Central memory CD8-positive, alpha-beta T cell (primary cell): ENCODE results near the gene DCTD.
A peak's percentile ranks its signal among the peaks of the same experiment; 100 is the strongest.

ENCODE experiments used
- ATAC-seq: fragments of 150-1000 bp; cut with Tn5 transposase; replicated peaks from 2 replicates; pipeline ENCODE4 v1.10.0; 2022; ENCODE audit warnings: mild to moderate bottlenecking, moderate FRiP score, moderate number of reproducible peaks; ENCODE audit not compliant: poor library complexity, severe bottlenecking; ENCODE audit errors: extremely low read depth
- DNase-seq, 2 donors: peaks; one replicate each; pipeline ENCODE4 v3.0.0; 2021; ENCODE audit warnings: low spot score in 2 of 2
- H3K27ac Mint-ChIP-seq: one replicate; pipeline ENCODE4 v1.8.0; 2022; ENCODE audit warnings: low read depth, mild to moderate bottlenecking, moderate library complexity, mixed read lengths
- H3K27me3 Mint-ChIP-seq: one replicate; pipeline ENCODE4 v1.8.0; 2022; ENCODE audit warnings: mixed read lengths
- H3K36me3 Mint-ChIP-seq: one replicate; pipeline ENCODE4 v1.8.0; 2022; ENCODE audit warnings: mild to moderate bottlenecking, moderate library complexity, mixed read lengths; ENCODE audit not compliant: insufficient read depth
- H3K4me1 Mint-ChIP-seq: one replicate; pipeline ENCODE4 v1.8.0; 2022; ENCODE audit warnings: mixed read lengths
- H3K4me3 Mint-ChIP-seq: one replicate; pipeline ENCODE4 v1.8.0; 2022; ENCODE audit warnings: mild to moderate bottlenecking, moderate library complexity, mixed read lengths
- H3K9me3 Mint-ChIP-seq: one replicate; pipeline ENCODE4 v1.8.0; 2022; ENCODE audit warnings: mixed read lengths

DCTD gene

DNA sequence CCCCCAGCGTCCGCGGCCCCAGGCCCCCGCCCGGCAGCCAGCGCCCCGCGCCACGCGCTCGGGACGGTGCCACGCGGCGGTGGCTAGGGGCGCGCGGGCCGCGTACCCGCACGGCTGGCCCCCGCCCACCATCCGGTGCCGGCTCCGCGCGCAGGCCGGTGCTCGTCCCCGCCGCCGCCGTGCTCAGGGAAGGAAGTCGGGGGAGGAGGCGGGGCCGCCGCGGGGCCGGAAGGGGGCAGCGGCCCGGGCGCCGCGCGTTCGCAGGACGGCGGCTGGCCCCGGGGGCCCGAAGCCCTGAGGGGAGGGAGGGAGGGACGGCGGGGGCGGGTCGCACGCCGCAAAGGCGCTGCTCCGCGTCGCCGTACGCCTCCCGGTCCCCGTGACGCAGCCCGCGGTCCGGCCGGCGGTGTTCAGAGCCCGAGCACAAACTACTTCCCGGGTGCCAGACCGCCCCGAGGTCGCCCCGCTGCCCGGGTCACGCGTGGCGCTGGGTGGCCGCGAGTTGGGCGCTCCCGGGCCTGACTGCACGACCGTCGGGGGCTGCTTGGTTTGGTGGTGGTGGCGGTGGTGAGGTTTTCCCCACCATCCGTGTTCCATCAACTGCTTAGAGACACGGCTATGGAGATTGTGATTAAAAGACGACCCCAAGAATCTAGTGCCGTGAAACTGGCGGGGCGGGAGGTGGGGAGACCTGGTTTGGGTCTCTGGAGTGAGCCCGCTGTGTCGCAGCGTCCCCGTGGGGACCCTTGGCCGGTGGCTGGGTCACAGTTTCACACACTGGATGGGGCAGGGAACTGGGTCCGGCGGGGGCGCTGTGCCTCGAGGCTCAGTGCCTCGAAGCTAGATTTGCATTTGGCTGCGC is at the start of gene DCTD:
Gene DCTD (minus strand): TSS at position 205 of the 862 bp plus-strand sequence. CDS start 1,818 bp downstream, outside the sequence.
- no peaks in the 10 kb centered on the region for H3K27me3 Mint-ChIP-seq
- peaks cover 20% of the 10 kb centered on the region for H3K36me3 Mint-ChIP-seq
- peak within 1 kb of the TSS; percentile 92 for H3K27ac Mint-ChIP-seq
- DNase-seq = peak; percentile 48 to 55
- H3K4me1 Mint-ChIP-seq = peaks cover 47% of the 10 kb centered on the region
- no peaks in the 10 kb centered on the region for H3K9me3 Mint-ChIP-seq
- peak; percentile 77 for ATAC-seq
- H3K4me3 Mint-ChIP-seq = peak within 1 kb of the TSS; percentile 75

DNA sequence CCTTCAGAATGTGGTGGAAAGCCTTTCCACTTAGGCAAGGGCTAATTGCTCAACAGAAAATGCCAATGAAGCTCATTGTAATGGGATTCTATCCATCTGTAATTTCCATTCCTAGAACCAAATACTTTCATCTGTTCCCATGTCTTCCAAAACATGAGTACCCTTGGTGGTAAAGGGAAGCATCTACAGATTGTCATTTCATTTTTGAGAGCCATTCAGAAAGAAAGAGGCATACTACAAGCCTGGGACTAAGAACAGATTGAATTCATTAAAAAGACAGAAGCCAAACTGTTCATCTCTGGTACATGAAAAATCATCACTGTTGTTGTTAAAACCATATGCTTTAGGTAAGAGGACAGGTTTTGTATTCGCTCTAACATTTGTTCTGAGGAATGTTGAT is 43.6 kb upstream of the DCTD start:
- no peak for DNase-seq
- H3K27me3 Mint-ChIP-seq = peaks cover 45% of the 10 kb centered on the region
- H3K36me3 Mint-ChIP-seq = no peaks in the 10 kb centered on the region
- H3K27ac Mint-ChIP-seq = no peak overlapping the region
- no peak overlapping the region for H3K4me3 Mint-ChIP-seq
- no peaks in the 10 kb centered on the region for H3K4me1 Mint-ChIP-seq
- ATAC-seq = no peak
- peaks cover 6% of the 10 kb centered on the region for H3K9me3 Mint-ChIP-seq

DNA sequence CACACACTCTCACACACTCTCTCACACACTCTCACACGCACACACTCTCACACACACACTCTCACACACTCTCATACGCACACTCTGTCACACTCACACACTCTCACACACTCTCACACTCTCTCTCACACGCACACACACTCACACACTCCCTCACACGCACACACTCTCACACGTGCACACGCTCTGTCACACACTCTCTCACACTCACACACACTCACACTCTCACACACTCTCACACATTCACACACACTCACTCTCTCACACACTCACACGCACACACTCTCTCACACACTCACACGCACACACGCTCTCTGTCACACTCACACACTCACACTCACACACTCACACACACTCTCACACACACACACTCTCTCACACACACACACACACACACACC is 43.0 kb upstream of the DCTD start:
- DNase-seq (no peak), ATAC-seq (no peak)
- H3K4me1 Mint-ChIP-seq = no peaks in the 10 kb centered on the region
- peaks cover 40% of the 10 kb centered on the region for H3K27me3 Mint-ChIP-seq
- H3K36me3 Mint-ChIP-seq = no peaks in the 10 kb centered on the region
- H3K9me3 Mint-ChIP-seq = peaks cover 6% of the 10 kb centered on the region
- no peak overlapping the region for H3K4me3 Mint-ChIP-seq
- H3K27ac Mint-ChIP-seq = no peak overlapping the region

DNA sequence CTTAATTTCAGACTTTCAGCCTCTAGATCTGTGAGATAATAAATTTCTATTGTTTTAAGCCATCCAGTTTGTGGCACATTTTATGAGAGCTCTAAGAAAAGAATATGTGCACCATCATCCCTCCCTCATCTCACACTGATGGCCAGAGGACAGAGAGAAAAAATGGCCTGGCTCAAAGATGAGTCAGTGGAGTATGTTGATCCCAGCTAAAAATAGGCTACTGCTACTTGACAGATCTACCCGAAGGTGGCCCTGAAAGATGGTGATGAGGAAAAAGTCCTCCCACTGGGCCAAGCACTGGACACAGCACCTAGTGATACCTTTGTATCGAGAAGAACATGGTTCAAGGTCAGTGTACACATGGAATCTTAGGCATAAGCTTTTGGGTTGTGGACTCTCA is 38.2 kb upstream of the DCTD start:
- Mint-ChIP-seq H3K27me3 (peaks cover 21% of the 10 kb centered on the region), H3K4me3 (no peak overlapping the region), H3K9me3 (peaks cover 6% of the 10 kb centered on the region), H3K4me1 (no peaks in the 10 kb centered on the region), H3K36me3 (no peaks in the 10 kb centered on the region), H3K27ac (no peak overlapping the region)
- no peak for ATAC-seq
- DNase-seq = no peak

DNA sequence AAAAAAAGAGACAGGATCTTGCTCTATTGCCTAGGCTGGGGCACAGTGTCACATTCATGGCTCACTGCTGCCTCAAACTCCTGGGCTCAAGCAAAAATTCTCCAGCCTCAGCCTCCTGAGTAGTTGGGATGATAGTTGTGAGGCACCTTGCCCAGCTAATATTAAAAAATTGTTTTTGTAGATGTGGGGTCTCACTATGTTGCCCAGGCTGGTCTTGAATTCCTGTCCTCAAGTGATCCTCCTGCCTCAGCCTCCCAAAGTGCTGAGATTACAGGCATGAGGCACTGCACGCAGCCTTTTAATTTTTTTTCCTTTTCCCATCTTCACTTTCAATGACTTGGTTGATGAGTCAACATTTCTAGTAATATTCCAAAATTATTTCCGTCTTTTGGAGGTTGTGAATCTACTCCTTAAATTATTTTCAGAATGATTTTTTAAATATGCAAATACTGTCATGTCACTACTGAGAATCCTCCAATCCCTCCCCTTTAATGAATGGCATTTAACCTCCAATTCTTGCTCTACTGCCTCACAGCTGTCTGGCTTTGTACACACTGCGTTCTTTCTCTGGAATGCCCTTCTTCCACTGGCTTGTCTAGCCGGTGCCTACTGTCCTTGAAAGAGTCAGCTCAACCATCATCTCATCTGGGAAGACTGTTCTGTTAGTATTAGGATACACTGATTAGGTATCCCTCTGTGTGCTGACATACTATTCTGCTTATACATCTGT is 27.5 kb upstream of the DCTD start:
- no peaks in the 10 kb centered on the region for H3K36me3 Mint-ChIP-seq
- peaks cover 58% of the 10 kb centered on the region for H3K27me3 Mint-ChIP-seq
- no peak overlapping the region for H3K27ac Mint-ChIP-seq
- no peaks in the 10 kb centered on the region for H3K4me1 Mint-ChIP-seq
- DNase-seq = no peak
- H3K4me3 Mint-ChIP-seq = no peak overlapping the region
- H3K9me3 Mint-ChIP-seq = no peaks in the 10 kb centered on the region
- ATAC-seq = no peak

DNA sequence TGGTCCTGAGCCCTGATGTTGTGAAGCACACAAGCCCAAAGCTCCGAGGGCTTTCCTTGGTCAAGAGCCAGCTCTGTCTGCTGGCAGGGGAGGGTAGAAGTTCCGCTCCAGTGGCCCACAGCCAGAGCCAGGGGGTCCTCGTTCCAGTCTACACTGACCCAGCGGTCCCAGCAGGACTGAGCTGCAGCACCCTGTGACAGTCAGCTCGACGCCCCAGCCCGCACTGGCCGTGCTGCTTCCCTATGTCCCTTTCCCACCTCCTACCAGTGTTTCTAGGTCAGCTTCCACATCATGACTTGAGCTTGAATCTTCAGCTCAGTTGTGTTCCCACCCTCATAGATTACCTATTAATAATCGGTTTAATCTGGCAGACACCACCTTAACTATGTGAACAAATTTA is 22.5 kb upstream of the DCTD start:
- no peaks in the 10 kb centered on the region for H3K36me3 Mint-ChIP-seq
- no peaks in the 10 kb centered on the region for H3K4me1 Mint-ChIP-seq
- ATAC-seq (no peak), DNase-seq (no peak)
- H3K27ac Mint-ChIP-seq = no peak overlapping the region
- H3K4me3 Mint-ChIP-seq = no peak overlapping the region
- H3K9me3 Mint-ChIP-seq = no peaks in the 10 kb centered on the region
- H3K27me3 Mint-ChIP-seq = peaks cover 29% of the 10 kb centered on the region

DNA sequence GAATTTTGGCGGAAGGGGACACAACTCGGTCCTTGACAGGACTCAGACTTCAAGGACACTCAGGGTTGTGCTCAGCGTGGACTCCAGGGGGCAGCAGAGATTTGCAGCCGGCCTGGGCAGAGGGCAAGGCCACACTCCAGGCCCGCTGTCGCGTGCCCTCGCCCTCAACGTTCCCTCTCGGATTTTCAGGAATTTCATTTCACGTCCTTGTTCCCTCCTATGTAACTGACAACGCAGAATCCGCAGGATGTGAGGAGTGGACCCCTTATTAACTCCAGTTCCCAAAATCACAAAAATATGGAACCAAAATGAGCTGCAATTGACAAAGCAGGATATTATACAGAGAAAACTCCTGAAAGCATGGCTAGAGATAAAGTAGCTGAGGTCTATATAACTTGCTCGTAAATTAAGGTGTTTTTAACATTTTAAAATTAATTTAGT is 21.0 kb upstream of the DCTD start:
- Mint-ChIP-seq H3K36me3 (no peaks in the 10 kb centered on the region), H3K27me3 (peaks cover 28% of the 10 kb centered on the region), H3K4me3 (no peak overlapping the region), H3K27ac (no peak overlapping the region), H3K9me3 (no peaks in the 10 kb centered on the region), H3K4me1 (no peaks in the 10 kb centered on the region)
- DNase-seq (peak; percentile 27 to 47), ATAC-seq (peak; percentile 77)

DNA sequence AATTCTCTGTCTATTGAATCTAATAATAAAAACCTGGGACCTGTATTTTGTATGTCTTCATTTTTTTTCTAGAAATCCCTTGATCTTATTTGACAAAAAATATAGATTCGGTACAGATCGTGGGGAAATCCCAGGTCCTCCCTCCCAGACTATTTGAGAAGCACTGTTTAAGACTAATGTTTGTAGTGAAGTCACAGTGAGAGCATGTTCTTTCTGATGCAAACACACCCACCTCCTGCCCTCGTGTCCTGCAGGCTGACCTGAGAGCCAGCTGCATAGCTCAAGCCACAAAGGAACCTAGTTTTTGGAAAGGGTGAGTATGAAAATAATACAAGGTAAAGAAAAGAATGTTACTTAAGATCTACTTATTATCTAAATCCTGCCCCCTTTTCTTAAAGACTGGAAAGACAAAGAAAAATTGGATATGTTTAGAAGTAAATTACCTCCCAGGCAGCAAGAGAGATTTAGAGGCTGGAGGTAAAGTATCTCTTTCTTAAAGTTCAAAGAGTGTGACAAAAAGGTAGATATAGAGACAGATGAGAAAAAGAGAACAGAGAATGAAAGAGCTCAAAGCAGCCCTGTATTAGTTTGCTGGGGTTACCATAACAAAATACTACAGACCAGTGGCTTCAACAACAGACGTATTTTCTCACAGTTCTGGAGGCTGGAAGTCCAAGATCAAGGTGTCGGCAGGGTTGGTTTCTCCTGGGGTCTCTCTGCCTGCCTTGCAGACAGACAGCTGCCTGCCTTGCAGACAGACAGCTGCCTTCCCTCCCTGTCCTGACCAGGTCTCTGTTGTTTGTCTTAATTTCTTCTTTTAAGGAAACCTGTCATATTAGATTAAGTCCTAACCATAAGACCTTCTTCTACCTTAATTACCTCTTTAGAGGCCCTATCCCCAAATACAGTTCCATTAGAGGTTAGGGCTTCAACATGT is 20.4 kb upstream of the DCTD start:
- no peaks in the 10 kb centered on the region for H3K36me3 Mint-ChIP-seq
- no peak overlapping the region for H3K4me3 Mint-ChIP-seq
- no peak for ATAC-seq
- no peaks in the 10 kb centered on the region for H3K9me3 Mint-ChIP-seq
- no peaks in the 10 kb centered on the region for H3K4me1 Mint-ChIP-seq
- peaks cover 26% of the 10 kb centered on the region for H3K27me3 Mint-ChIP-seq
- DNase-seq = no peak
- H3K27ac Mint-ChIP-seq = no peak overlapping the region

DNA sequence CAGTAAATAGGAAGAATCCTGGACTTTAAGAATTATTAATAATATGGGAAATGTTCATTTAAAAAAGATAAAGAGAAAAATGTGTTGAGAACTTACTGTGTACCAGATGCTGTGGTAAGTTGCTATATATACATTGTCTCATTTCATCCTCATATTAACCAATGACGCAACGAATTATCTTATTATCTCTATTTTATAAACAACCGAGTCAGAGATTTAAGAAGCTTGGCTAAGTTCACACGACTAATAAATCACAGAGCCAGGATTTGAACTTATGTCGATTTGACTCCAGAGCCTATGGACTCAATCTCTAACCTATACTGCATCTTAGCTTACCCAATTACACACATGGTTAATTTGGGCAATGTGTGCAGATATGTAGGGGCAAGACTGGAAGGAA is 15.5 kb upstream of the DCTD start:
- H3K27ac Mint-ChIP-seq = no peak overlapping the region
- H3K4me3 Mint-ChIP-seq = no peak overlapping the region
- no peaks in the 10 kb centered on the region for H3K9me3 Mint-ChIP-seq
- DNase-seq (no peak), ATAC-seq (no peak)
- H3K27me3 Mint-ChIP-seq = peaks cover 19% of the 10 kb centered on the region
- no peaks in the 10 kb centered on the region for H3K36me3 Mint-ChIP-seq
- no peaks in the 10 kb centered on the region for H3K4me1 Mint-ChIP-seq

DNA sequence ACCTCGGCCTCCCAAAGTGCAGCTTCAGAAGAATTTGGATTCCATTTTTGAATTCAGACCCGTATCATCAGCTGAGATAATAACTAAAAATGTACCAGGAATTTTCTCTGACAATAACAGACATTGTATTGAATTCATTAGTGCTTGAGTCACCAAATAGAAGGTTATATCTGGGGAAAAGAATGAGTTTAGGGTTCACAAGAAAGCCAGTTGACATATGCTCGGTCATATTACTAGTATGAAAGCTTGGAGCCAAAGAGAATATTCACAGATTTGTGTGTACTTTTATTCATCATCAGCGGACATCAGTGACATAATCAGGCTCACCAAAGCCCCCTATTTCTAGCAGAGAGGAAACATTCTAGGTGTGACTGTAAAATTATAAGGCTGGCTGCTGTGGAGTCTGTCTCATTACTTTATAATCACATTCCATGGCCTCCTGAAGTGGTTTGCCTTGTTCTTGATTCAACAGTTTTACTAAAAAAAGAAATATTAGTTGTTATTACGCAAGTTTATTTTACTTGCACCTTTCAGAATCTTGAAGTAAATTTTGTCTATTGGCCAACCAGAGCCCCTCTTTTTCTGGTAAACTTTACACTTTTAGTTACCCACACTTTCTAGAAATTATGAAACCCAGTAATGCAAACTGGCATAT is 14.6 kb upstream of the DCTD start:
- Mint-ChIP-seq H3K27me3 (peaks cover 19% of the 10 kb centered on the region), H3K36me3 (no peaks in the 10 kb centered on the region), H3K4me3 (no peak overlapping the region), H3K27ac (no peak overlapping the region), H3K4me1 (no peaks in the 10 kb centered on the region), H3K9me3 (no peaks in the 10 kb centered on the region)
- DNase-seq = no peak
- ATAC-seq = no peak

DNA sequence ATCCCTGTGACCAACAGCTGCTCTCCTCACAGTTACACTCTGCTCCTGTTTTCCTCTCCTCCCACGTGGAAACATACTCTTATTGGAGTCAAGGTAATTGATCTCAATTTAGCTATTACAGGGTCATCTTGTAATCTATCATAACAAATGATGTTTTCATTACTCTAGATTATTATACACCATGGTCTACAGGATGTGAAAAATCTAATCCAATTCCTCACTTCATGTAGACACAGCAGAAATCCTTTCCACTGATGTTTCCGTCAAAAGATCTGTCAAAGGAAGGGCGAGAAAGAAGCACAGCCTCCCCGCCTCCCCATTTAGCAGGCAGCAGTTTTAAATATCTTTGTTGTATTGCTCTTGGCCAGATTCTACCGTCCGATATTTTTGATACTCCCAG is 13.7 kb upstream of the DCTD start:
- Mint-ChIP-seq H3K27me3 (peaks cover 19% of the 10 kb centered on the region), H3K9me3 (no peaks in the 10 kb centered on the region), H3K36me3 (no peaks in the 10 kb centered on the region), H3K4me3 (no peak overlapping the region), H3K27ac (no peak overlapping the region), H3K4me1 (no peaks in the 10 kb centered on the region)
- DNase-seq = no peak
- no peak for ATAC-seq

DNA sequence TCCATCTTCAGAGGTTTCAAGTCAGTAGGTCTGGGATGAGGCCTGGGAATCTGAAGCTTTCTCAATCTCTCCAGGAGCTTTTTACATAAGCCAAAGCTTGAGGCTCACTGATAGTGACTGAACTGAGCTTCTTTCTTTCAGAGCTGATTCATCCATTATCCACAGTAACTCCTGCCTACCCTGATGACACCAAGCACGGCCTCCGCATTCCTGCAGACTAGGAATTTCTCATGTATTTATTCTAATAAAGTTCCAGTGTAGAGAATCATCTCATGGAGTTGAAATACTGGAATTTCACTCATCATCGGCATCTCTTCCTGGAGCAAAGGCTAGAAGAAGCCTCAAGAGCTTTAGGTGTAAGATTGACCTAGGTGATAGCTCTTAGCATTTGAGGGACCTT is 12.1 kb upstream of the DCTD start:
- DNase-seq (no peak), ATAC-seq (no peak)
- H3K4me3 Mint-ChIP-seq = no peak overlapping the region
- no peaks in the 10 kb centered on the region for H3K9me3 Mint-ChIP-seq
- no peak overlapping the region for H3K27ac Mint-ChIP-seq
- H3K27me3 Mint-ChIP-seq = peaks cover 16% of the 10 kb centered on the region
- no peaks in the 10 kb centered on the region for H3K4me1 Mint-ChIP-seq
- no peaks in the 10 kb centered on the region for H3K36me3 Mint-ChIP-seq
